SK-N-SH (cell line): Measurements from ENCODE around the gene CLCNKB. TPM values are rescaled to one million over a fixed set of nuclear protein-coding genes. Genes with fewer than 3 reads are reported as not detected.

Experiments used
- CTCF ChIA-PET: fragments of 300-600, 350-600 bp; formaldehyde crosslinking; extraction: SDS; loops from one replicate; lab custom pipeline; 2021; lab: Yijun Ruan, JAX
- POLR2A ChIA-PET: fragments of 350-600 bp; sonication (Branson Sonifier 250); formaldehyde crosslinking; extraction: SDS; loops from one replicate; lab custom pipeline; 2020; ENCODE audit warnings: antibody characterized with exemption, inconsistent platforms; lab: Yijun Ruan, JAX
- DNase-seq: peaks from one replicate; pipeline ENCODE4 v3.0.0; 2012
- H2AFZ ChIP-seq: fragments of 200-600 bp; sonication (generic); 2 replicates; pipeline ENCODE4 v1.8.1; 2016; ENCODE audit warnings: antibody characterized with exemption, mild to moderate bottlenecking, low read depth
- H3F3A ChIP-seq: fragments of 200-600 bp; sonication (generic); replicated peaks from 2 replicates; pipeline ENCODE3; 2016; ENCODE audit warnings: antibody characterized with exemption, mild to moderate bottlenecking; ENCODE audit not compliant: insufficient read depth
- H3K27ac ChIP-seq, 2 experiments: fragments of 200-500 bp in 1 of 2; fragments of 200-600 bp in 1 of 2; sonication (Bioruptor generic) in 1 of 2; sonication (generic), shearing (Covaris generic) in 1 of 2; 2 replicates each; pipeline versions ENCODE4 v1.5.1 to v1.6.1; 2014 to 2016; ENCODE audit warnings: low read depth in 2 of 2, inconsistent platforms in 1 of 2, low read length in 1 of 2, mild to moderate bottlenecking in 1 of 2, mixed read lengths in 1 of 2
- H3K27me3 ChIP-seq: fragments of 200-600 bp; sonication (generic), shearing (Covaris generic); 2 replicates; pipeline ENCODE4 v1.6.1; 2016; ENCODE audit warnings: mixed run types; ENCODE audit not compliant: insufficient read depth
- H3K36me3 ChIP-seq, 2 experiments: fragments of 200-500 bp in 1 of 2; fragments of 200-600 bp in 1 of 2; sonication (Bioruptor generic) in 1 of 2; sonication (generic) in 1 of 2; replicated peaks in 1 of 2; 2 replicates each; pipeline versions ENCODE3 to v1.5.1; 2014 to 2016; ENCODE audit warnings: low read length in 1 of 2, mild to moderate bottlenecking in 1 of 2; ENCODE audit not compliant: insufficient read depth in 2 of 2, control insufficient read depth in 1 of 2
- H3K4me1 ChIP-seq, 2 experiments: fragments of 200-500 bp in 1 of 2; fragments of 200-600 bp in 1 of 2; sonication (Bioruptor generic) in 1 of 2; sonication (generic), shearing (Covaris generic) in 1 of 2; 2 replicates each; pipeline versions ENCODE4 v1.5.1 to v1.6.1; 2014 to 2016; ENCODE audit warnings: low read depth in 1 of 2, low read length in 1 of 2, mixed run types in 1 of 2; ENCODE audit not compliant: insufficient read depth in 2 of 2, control insufficient read depth in 1 of 2
- H3K4me2 ChIP-seq: fragments of 200-600 bp; sonication (generic), shearing (Covaris generic); 2 replicates; pipeline ENCODE4 v1.6.1; 2017; ENCODE audit warnings: mixed run types
- H3K4me3 ChIP-seq, 2 experiments: fragments of 200-500 bp in 1 of 2; fragments of 200-600 bp in 1 of 2; sonication (Bioruptor generic) in 1 of 2; sonication (generic), shearing (Covaris generic) in 1 of 2; 2 replicates each; pipeline versions ENCODE4 v1.5.1 to v1.8.1; 2014 to 2016; ENCODE audit warnings: low read depth in 2 of 2, inconsistent platforms in 1 of 2, low read length in 1 of 2, mild to moderate bottlenecking in 1 of 2, mixed read lengths in 1 of 2, moderate library complexity in 1 of 2
- H3K79me2 ChIP-seq: fragments of 200-600 bp; sonication (generic); 2 replicates; pipeline ENCODE4 v1.8.1; 2017; ENCODE audit warnings: mild to moderate bottlenecking; ENCODE audit not compliant: insufficient read depth
- H3K9ac ChIP-seq: fragments of 200-600 bp; sonication (generic); 2 replicates; pipeline ENCODE4 v1.6.1; 2017; ENCODE audit warnings: mixed run types
- H3K9me2 ChIP-seq: fragments of 200-600 bp; sonication (generic); 2 replicates; pipeline ENCODE4 v1.6.1; 2017; ENCODE audit warnings: mixed run types
- H3K9me3 ChIP-seq: fragments of 200-600 bp; sonication (generic); 2 replicates; pipeline ENCODE4 v1.6.1; 2017; ENCODE audit warnings: mixed run types, mild to moderate bottlenecking, moderate library complexity
- H4K20me1 ChIP-seq: fragments of 200-600 bp; sonication (generic); 2 replicates; pipeline ENCODE4 v1.6.1; 2017; ENCODE audit warnings: mild to moderate bottlenecking, mixed run types; ENCODE audit not compliant: insufficient read depth
- CHD2 ChIP-seq: fragments of 150-350 bp; IDR thresholded peaks from 2 replicates; pipeline ENCODE4 v1.6.1; 2018; ENCODE audit warnings: low read length; ENCODE audit not compliant: partially characterized antibody
- CTCF ChIP-seq: fragments of 200-600 bp; sonication (generic); IDR thresholded peaks from 2 replicates; pipeline ENCODE4 v1.6.1; 2017; ENCODE audit warnings: antibody characterized with exemption, mild to moderate bottlenecking, moderate library complexity
- ELF1 ChIP-seq: IDR thresholded peaks from 2 replicates; pipeline ENCODE4 v1.4.0; 2012
- FOSL2 ChIP-seq: IDR thresholded peaks from 2 replicates; pipeline ENCODE4 v1.4.0; 2012; ENCODE audit warnings: low read depth, mild to moderate bottlenecking, moderate library complexity, borderline replicate concordance
- FOXJ3 ChIP-seq: sonication (generic); formaldehyde crosslinking; IDR thresholded peaks from 2 replicates; pipeline ENCODE4 v1.5.1; 2020; ENCODE audit warnings: mild to moderate bottlenecking, missing genetic modification reagents
- GATA2 ChIP-seq: sonication (generic); formaldehyde crosslinking; IDR thresholded peaks from 2 replicates; pipeline ENCODE4 v1.5.0; 2020; ENCODE audit warnings: mild to moderate bottlenecking, missing genetic modification reagents
- JUND ChIP-seq: IDR thresholded peaks from 2 replicates; pipeline ENCODE4 v1.4.0; 2012
- MAX ChIP-seq: IDR thresholded peaks from 2 replicates; pipeline ENCODE4 v1.4.0; 2012; ENCODE audit warnings: low read depth
- NFIC ChIP-seq: IDR thresholded peaks from 2 replicates; pipeline ENCODE4 v1.4.0; 2012; ENCODE audit warnings: borderline replicate concordance
- POLR2AphosphoS5 ChIP-seq: IDR thresholded peaks from 2 replicates; pipeline ENCODE4 v1.6.1; 2012; ENCODE audit warnings: low read depth, low read length
- RAD21 ChIP-seq: IDR thresholded peaks from 2 replicates; pipeline ENCODE4 v1.6.1; 2012; ENCODE audit warnings: mild to moderate bottlenecking, low read length
- REST ChIP-seq: IDR thresholded peaks from 2 replicates; pipeline ENCODE4 v1.6.1; 2012; ENCODE audit warnings: mild to moderate bottlenecking, low read depth, low read length, moderate library complexity
- RFX5 ChIP-seq: IDR thresholded peaks from 2 replicates; pipeline ENCODE4 v1.6.1; 2012; ENCODE audit warnings: mild to moderate bottlenecking, improper control_type of control experiment, low read length
- SMC3 ChIP-seq: IDR thresholded peaks from 2 replicates; pipeline ENCODE4 v1.6.1; 2012; ENCODE audit warnings: low read depth, low read length, improper control_type of control experiment
- TCF12 ChIP-seq: IDR thresholded peaks from 2 replicates; pipeline ENCODE4 v1.4.0; 2012
- TEAD4 ChIP-seq: IDR thresholded peaks from 2 replicates; pipeline ENCODE4 v1.4.0; 2012; ENCODE audit warnings: mild to moderate bottlenecking, borderline replicate concordance; ENCODE audit not compliant: insufficient read depth
- USF2 ChIP-seq: fragments of 150-350 bp; IDR thresholded peaks from 2 replicates; pipeline ENCODE4 v1.6.1; 2017; ENCODE audit warnings: antibody characterized with exemption, low read length, low read depth, borderline replicate concordance
- YY1 ChIP-seq: IDR thresholded peaks from 2 replicates; pipeline ENCODE4 v1.4.0; 2012; ENCODE audit warnings: low read depth, mild to moderate bottlenecking
- WGBS: methylation state at CpG from one replicate; pipeline ENCODE4 v1.1.6; 2017; ENCODE audit warnings: low lambda C conversion rate; 5-methylcytosine and 5-hydroxymethylcytosine counted together
- polyA plus RNA-seq, 3 experiments: library from polyadenylated mRNA; depleted of rRNA; stranded (reverse); fragments of >200 nt; gene quantifications; 2 replicates each; pipeline ENCODE4 v1.2.3, GENCODE V29; 2012

Gene CLCNKB
- polyA plus RNA-seq, 1 of the 3 experiments (the other 2 are of a cell fraction), result 0.41 TPM

DNA sequence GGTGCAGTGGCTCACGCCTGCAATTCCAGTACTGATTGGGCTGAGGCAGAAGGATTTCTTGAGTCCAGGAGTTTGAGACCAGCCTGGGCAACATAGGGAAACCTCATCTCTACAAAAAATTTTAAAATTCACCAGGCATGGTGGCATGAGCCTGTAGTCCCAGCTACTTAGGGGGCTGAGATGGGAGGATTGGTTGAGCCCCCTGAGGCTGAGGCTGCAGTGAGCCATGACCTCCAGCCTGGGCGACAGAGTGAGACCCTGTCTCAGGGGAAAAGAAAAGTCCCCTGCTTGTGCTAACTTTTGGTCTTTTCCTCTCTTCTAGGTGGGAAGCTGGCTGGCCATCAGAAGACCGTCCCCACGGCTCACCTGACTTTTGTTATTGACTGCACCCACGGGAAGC is 38.0 kb upstream of the CLCNKB start:
- WGBS, result 68% methylated on average over 4 of the region's 5 CpGs
- Histone ChIP-seq H3K27ac (no peak overlapping the region), H2AFZ (no peak overlapping the region), H3K36me3 (no peaks in the 10 kb centered on the region), H3K9me2 (no peaks in the 10 kb centered on the region), H3K9me3 (no peaks in the 10 kb centered on the region), H3K79me2 (no peaks in the 10 kb centered on the region), H3K4me1 (no peaks in the 10 kb centered on the region; a peak in 1 of 4 replicates), H3F3A (no peaks in the 10 kb centered on the region), H3K4me2 (no peak overlapping the region), H3K9ac (no peak overlapping the region), H4K20me1 (no peaks in the 10 kb centered on the region), H3K27me3 (no peaks in the 10 kb centered on the region)
- POLR2A ChIA-PET, result no interaction called here
- no peak for DNase-seq
- TF ChIP-seq CHD2 (no peak), FOXJ3 (CRISPR knock-in tag) (no peak), RAD21 (no peak), ELF1 (no peak), SMC3 (no peak), USF2 (no peak), CTCF (no peak), NFIC (no peak), YY1 (no peak)
- TF ChIP-seq, all 33 proteins: peak for 0
- CTCF ChIA-PET, result interaction anchor here (0.6 to 6.1 kb wide), 6 partner anchors 10 to 214 kb away, joined by 3 to 58 read pairs (median 6); no protein-coding TSS in a partner anchor
- no peak overlapping the region for H3K4me3 ChIP-seq

DNA sequence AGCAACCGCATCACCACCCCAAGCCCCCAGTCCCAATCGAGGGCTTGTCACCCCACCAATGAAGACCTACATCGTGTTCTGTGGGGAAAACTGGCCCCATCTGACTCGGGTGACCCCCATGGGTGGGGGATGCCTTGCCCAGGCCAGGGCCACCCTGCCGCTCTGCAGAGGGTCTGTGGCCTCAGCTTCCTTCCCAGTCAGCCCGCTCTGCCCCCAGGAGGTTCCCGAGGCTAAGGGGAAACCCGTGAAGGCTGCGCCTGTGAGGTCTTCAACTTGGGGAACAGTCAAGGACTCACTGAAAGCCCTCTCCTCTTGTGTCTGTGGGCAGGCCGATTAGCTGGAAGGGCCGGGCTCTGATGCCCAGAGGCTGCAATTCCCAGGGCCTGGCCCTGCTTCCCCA is 37.6 kb upstream of the CLCNKB start:
- Histone ChIP-seq H4K20me1 (no peaks in the 10 kb centered on the region), H3K9me2 (no peaks in the 10 kb centered on the region), H3K36me3 (no peaks in the 10 kb centered on the region), H3K4me1 (no peaks in the 10 kb centered on the region; a peak in 1 of 4 replicates), H3K79me2 (no peaks in the 10 kb centered on the region), H3K9me3 (no peaks in the 10 kb centered on the region), H2AFZ (no peak overlapping the region), H3K9ac (no peak overlapping the region), H3F3A (no peaks in the 10 kb centered on the region), H3K4me3 (no peak overlapping the region), H3K27me3 (no peaks in the 10 kb centered on the region), H3K4me2 (no peak overlapping the region), H3K27ac (no peak overlapping the region)
- no peak for DNase-seq
- CTCF ChIA-PET, result interaction anchor here (0.6 to 6.1 kb wide), 6 partner anchors 11 to 214 kb away, joined by 3 to 58 read pairs (median 6); no protein-coding TSS in a partner anchor
- POLR2A ChIA-PET, result no interaction called here
- TF ChIP-seq CTCF, result no peak
- no peak for TF ChIP-seq GATA2 (CRISPR knock-in tag)
- no peak for TF ChIP-seq RFX5
- TF ChIP-seq TCF12, result no peak
- TF ChIP-seq REST, result no peak
- TF ChIP-seq YY1, result no peak
- TF ChIP-seq FOXJ3 (CRISPR knock-in tag), result no peak
- no peak for TF ChIP-seq MAX
- TF ChIP-seq USF2, result no peak
- TF ChIP-seq TEAD4, result no peak
- TF ChIP-seq POLR2AphosphoS5, result no peak
- no peak for TF ChIP-seq JUND
- TF ChIP-seq FOSL2, result no peak
- 62% methylated on average over 4 of the region's 11 CpGs for WGBS
